Transverse colon (tissue), 4 donors: ENCODE measurements around the gene PFN1. TPM values are rescaled to one million over a fixed set of nuclear protein-coding genes. Genes with fewer than 3 reads are reported as not detected.

Source experiments
- DNase-seq: peaks from one replicate; pipeline ENCODE4 v3.0.0-alpha.2; 2019
- H3K27ac ChIP-seq, 4 donors: fragments of 200-600 bp; sonication (generic); 2 replicates each; pipeline ENCODE4 v1.5.1; 2016 to 2018; ENCODE audit warnings: inconsistent platforms in 4 of 4
- H3K27me3 ChIP-seq: fragments of 200-600 bp; sonication (generic); 2 replicates; pipeline ENCODE4 v1.5.1; 2017; ENCODE audit warnings: inconsistent platforms
- H3K36me3 ChIP-seq, 4 donors: fragments of 200-600 bp; sonication (generic); 2 replicates each; pipeline ENCODE4 v1.5.1; 2017 to 2019; ENCODE audit warnings: inconsistent platforms in 4 of 4
- H3K4me1 ChIP-seq, 4 donors: fragments of 200-600 bp; sonication (generic); 2 replicates each; pipeline ENCODE4 v1.5.1; 2017 to 2020; ENCODE audit warnings: inconsistent platforms in 4 of 4
- H3K4me3 ChIP-seq, 4 donors: fragments of 200-600 bp; sonication (generic); 1 replicate in 1 of 4; 2 replicates in 3 of 4; pipeline versions ENCODE4 v1.5.1 to v1.6.1; 2017 to 2019; ENCODE audit warnings: inconsistent platforms in 4 of 4
- H3K9me3 ChIP-seq, 2 donors: fragments of 200-600 bp; sonication (generic); 2 replicates each; pipeline ENCODE4 v1.5.1; 2017 to 2019; ENCODE audit warnings: inconsistent platforms in 2 of 2
- CTCF ChIP-seq, 5 experiments: fragments of 200-600 bp in 3 of 5; fragments of 450-650 bp in 2 of 5; sonication (generic) in 3 of 5; IDR thresholded peaks; 1 replicate in 2 of 5; 2 replicates in 3 of 5; pipeline ENCODE4 v1.5.1; 2016 to 2017; ENCODE audit warnings: antibody characterized with exemption in 5 of 5, inconsistent platforms in 3 of 5, mild to moderate bottlenecking in 2 of 5, moderate library complexity in 1 of 5
- EP300 ChIP-seq: sonication (generic); formaldehyde crosslinking; IDR thresholded peaks from one replicate; pipeline ENCODE4 v1.6.1; 2017; ENCODE audit warnings: antibody characterized with exemption, low read depth
- POLR2A ChIP-seq: fragments of 450-650 bp; IDR thresholded peaks from one replicate; pipeline ENCODE4 v1.6.1; 2016; ENCODE audit warnings: antibody characterized with exemption, mild to moderate bottlenecking, moderate library complexity
- POLR2AphosphoS5 ChIP-seq, 3 donors: sonication (generic); formaldehyde crosslinking; IDR thresholded peaks; one replicate each; pipeline ENCODE4 v1.6.1; 2016; ENCODE audit warnings: antibody characterized with exemption in 3 of 3
- WGBS, 2 donors: methylation state at CpG; one replicate each; pipeline ENCODE4 v1.1.5; 2018; ENCODE audit warnings: low coverage in 1 of 2; 5-methylcytosine and 5-hydroxymethylcytosine counted together
- in situ Hi-C, 4 donors: fragments of 200-750 bp; cut with MboI; loops; one replicate each; pipeline versions ENCODE4 v1.15.0 to v1.15.1; 2017; ENCODE audit warnings: low sequenced_read_pairs in 3 of 4, low pct_ligation_motif_present in 1 of 4, low pct_unique_long_range_greater_than_20kb in 1 of 4
- intact Hi-C: fragments of 100-400 bp; cut with DNase I; formaldehyde crosslinking; loops from one replicate; pipeline ENCODE4 v1.15.1; 2023; ENCODE audit warnings: low total_unique reads
- total RNA-seq, 4 donors: library from RNA; depleted of rRNA; stranded (reverse); fragments of >200 nt; gene quantifications; one replicate each; pipeline ENCODE4 v1.1.0, GENCODE V29; 2016

The PFN1 gene
- total RNA-seq, 4 donors from 2014 or later: 743 to 1,049 (median 945) TPM

- intact Hi-C loops: loop anchor here (10.0 kb wide), 1 partner anchor 53 kb away; the partner anchor contains the start of gene GP1BA
- no peak for TF ChIP-seq POLR2A
- TF ChIP-seq POLR2AphosphoS5 (IDR thresholded peaks at IDR 0.05): no peak
- TF ChIP-seq EP300: no peak
- TF ChIP-seq CTCF (IDR thresholded peaks at IDR 0.05): no peak
- no peak for DNase-seq
These were observed 39.6 kb upstream of the PFN1 start for GRCh38 chr17:4987767-4988567.

GRCh38 chr17:4986951-4987766 lies 38.8 kb upstream of the PFN1 start, which contains the start of gene CAMTA2:
CAMTA2 (minus strand) TSS chr17:4987675; CDS start chr17:4986222, 1,453 bp downstream.
- WGBS, 2 donors: 1% methylated on average over 20 of the region's 78 CpGs; no CpG with 5 or more reads in 1 of the 2 donors
- no peaks in the 10 kb centered on the region for H3K27me3 ChIP-seq
- no peaks in the 10 kb centered on the region for H3K9me3 ChIP-seq
- H3K4me3 ChIP-seq: peak within 1 kb of the TSS; percentile 66 to 91 (median 84)
- H3K27ac ChIP-seq: peak within 1 kb of the TSS; percentile 93 to 97 (median 94)
- peak; percentile 79 for TF ChIP-seq POLR2A
- TF ChIP-seq EP300: no peak
- TF ChIP-seq CTCF (IDR thresholded peaks at IDR 0.05): peak; percentile 60 to 91 (median 75)
- peak; percentile 78 to 83 (median 79) for TF ChIP-seq POLR2AphosphoS5 (IDR thresholded peaks at IDR 0.05)
- in situ Hi-C loops: loop anchor here in 1 of 4 donors (5.0 kb wide), 1 partner anchor 75 kb away; no protein-coding TSS in a partner anchor
- H3K4me1 ChIP-seq: peaks cover 13 to 28% (median 27%) of the 10 kb centered on the region in 4 donors
- peak; percentile 93 for DNase-seq
- no peaks in the 10 kb centered on the region for H3K36me3 ChIP-seq
- intact Hi-C loops: loop anchor here (10.0 kb wide), 1 partner anchor 52 kb away; the partner anchor contains the start of gene GP1BA

More at GRCh38 chr17:4987767-4988567, 39.6 kb upstream of the PFN1 start:
- Histone ChIP-seq H3K9me3 (no peaks in the 10 kb centered on the region), H3K27me3 (no peaks in the 10 kb centered on the region), H3K4me3 (peak overlapping the region; percentile 66 to 91 (median 84)), H3K36me3 (no peaks in the 10 kb centered on the region), H3K27ac (peak overlapping the region; percentile 93 to 97 (median 94)), H3K4me1 (peaks cover 13 to 28% (median 27%) of the 10 kb centered on the region in 4 donors)
- 8 to 20% methylated on average over 1 to 29 of the region's 30 CpGs for WGBS, 2 donors
- in situ Hi-C loops: loop anchor here in 1 of 4 donors (5.0 kb wide), 1 partner anchor 76 kb away; no protein-coding TSS in a partner anchor

- Histone ChIP-seq H3K36me3 (no peaks in the 10 kb centered on the region), H3K27me3 (no peaks in the 10 kb centered on the region), H3K9me3 (no peaks in the 10 kb centered on the region), H3K4me3 (peak overlapping the region; percentile 66 to 91 (median 84)), H3K4me1 (peaks cover 13 to 28% (median 27%) of the 10 kb centered on the region in 4 donors), H3K27ac (peak overlapping the region; percentile 93 to 97 (median 94))
- WGBS, 2 donors: 20% methylated on average over 5 of the region's 5 CpGs; no CpG with 5 or more reads in 1 of the 2 donors
- intact Hi-C loops: loop anchor here (10.0 kb wide), 1 partner anchor 52 kb away; the partner anchor contains the start of gene GP1BA
- peak; percentile 37 for DNase-seq
- TF ChIP-seq POLR2AphosphoS5 (IDR thresholded peaks at IDR 0.05): no peak
- TF ChIP-seq EP300: no peak
- no peak for TF ChIP-seq CTCF (IDR thresholded peaks at IDR 0.05)
- TF ChIP-seq POLR2A: no peak
- in situ Hi-C loops: loop anchor here in 1 of 4 donors (5.0 kb wide), 1 partner anchor 74 kb away; no protein-coding TSS in a partner anchor
These were observed 38.1 kb upstream of the PFN1 start for GRCh38 chr17:4986403-4986802.
